ENCODE data around the gene ANKRD50.

The ANKRD50 gene

DNA sequence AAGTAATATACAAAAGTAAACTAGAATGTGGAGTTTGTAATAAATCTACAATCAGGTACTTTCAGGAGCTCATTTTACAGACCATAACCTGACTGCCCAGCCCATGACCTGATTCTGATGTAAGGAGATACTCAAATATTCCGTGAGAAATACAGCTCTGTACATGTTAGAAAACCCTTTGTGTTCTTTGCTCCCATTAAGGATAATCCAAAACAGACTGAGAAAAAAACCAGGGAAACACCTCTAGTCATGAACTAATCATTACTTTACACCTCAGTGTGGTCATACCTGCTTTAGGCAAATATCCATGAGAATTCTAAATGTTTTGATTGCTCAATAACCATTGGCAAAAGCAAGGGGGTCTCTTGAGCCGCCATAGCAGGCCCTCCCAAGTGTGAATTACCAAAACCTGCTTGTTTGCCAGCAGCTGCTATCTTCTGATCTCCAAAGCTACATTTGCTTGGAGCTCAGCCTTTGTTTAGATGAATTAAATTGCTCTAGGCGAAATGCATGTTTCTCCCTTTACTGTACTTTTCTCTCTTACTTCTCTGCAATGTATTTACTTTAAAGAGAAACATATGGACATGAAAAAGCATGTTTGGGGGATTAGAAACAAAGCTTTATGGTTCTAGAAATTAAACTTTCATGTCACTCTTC is 79.1 kb downstream of the ANKRD50 start:
- no peak for DNase-seq

- no peak for DNase-seq
These were observed 80.1 kb downstream of the ANKRD50 start for GRCh38 chr4:124632439-124632838.

DNA sequence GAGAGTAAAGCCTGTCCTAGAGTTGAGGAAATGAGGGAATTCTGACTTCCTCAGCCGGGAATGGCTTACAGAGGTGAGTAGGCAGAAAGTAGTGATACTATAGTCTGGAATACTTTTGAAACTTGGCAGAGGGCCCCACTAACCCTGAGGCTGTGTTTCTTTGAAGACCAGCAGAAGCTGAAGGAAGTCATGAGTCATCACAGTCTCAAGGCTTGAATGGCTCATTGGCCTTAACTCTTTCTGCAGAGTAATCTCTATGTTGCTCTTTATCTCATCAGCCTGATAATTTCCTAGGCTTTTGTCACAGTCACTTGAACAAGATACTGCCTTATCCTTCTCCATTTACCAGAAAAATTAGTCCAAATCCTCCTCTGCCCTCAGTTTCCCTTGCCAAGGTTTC is 80.8 kb downstream of the ANKRD50 start:
- no peak for DNase-seq

- DNase-seq = no peak
These were observed 82.9 kb downstream of the ANKRD50 start for GRCh38 chr4:124629681-124630080.

All from CD4-positive, alpha-beta T cell treated with Interleukin-6 for 4 hours (primary cell).